HG03575 (cell line): ENCODE results near the gene CDT1.

Experiments used
- ATAC-seq: cut with Tn5 transposase; IDR thresholded peaks from one replicate; pipeline ENCODE4 v1.9.1; 2021; ENCODE audit not compliant: unreplicated experiment, insufficient number of reproducible peaks, low FRiP score; ENCODE audit errors: extremely low read depth

Gene CDT1

GRCh38 chr16:88826070-88826840, 22.7 kb downstream of the CDT1 start:
- ATAC-seq: no peak

- no peak for ATAC-seq
These were observed 24.1 kb downstream of the CDT1 start for GRCh38 chr16:88827727-88828126.

GRCh38 chr16:88828711-88829110, 25.1 kb downstream of the CDT1 start:
- ATAC-seq: no peak

- no peak for ATAC-seq
These were observed 26.7 kb downstream of the CDT1 start for GRCh38 chr16:88830258-88830657.

- no peak for ATAC-seq
These were observed 27.2 kb downstream of the CDT1 start for GRCh38 chr16:88830783-88831182.

- no peak for ATAC-seq
These were observed 28.2 kb downstream of the CDT1 start for GRCh38 chr16:88831838-88832237.

GRCh38 chr16:88833086-88833485, 29.5 kb downstream of the CDT1 start:
- no peak for ATAC-seq

- ATAC-seq: no peak
These were observed 31.1 kb downstream of the CDT1 start for GRCh38 chr16:88834670-88835069.

- ATAC-seq: no peak
These were observed 31.8 kb downstream of the CDT1 start for GRCh38 chr16:88835383-88835782.

- ATAC-seq: no peak
These were observed 32.2 kb downstream of the CDT1 start for GRCh38 chr16:88835818-88836217.

- ATAC-seq: no peak
These were observed 33.2 kb downstream of the CDT1 start for GRCh38 chr16:88836791-88837190.

GRCh38 chr16:88837806-88838205, 34.2 kb downstream of the CDT1 start:
- no peak for ATAC-seq

- ATAC-seq: no peak
These were observed 35.0 kb downstream of the CDT1 start for GRCh38 chr16:88838566-88838965.

GRCh38 chr16:88839026-88839529, 35.5 kb downstream of the CDT1 start:
- ATAC-seq: no peak

GRCh38 chr16:88839745-88840599, 36.4 kb downstream of the CDT1 start:
- ATAC-seq: no peak

GRCh38 chr16:88840600-88841215, 37.1 kb downstream of the CDT1 start:
- no peak for ATAC-seq

GRCh38 chr16:88841521-88842307, 38.1 kb downstream of the CDT1 start:
- no peak for ATAC-seq

- no peak for ATAC-seq
These were observed 38.7 kb downstream of the CDT1 start for GRCh38 chr16:88842308-88842756.

GRCh38 chr16:88842806-88843205, 39.2 kb downstream of the CDT1 start:
- no peak for ATAC-seq
